Fibroblast of lung (primary cell): ENCODE data around the gene NDUFA6. TPM values are rescaled to one million over a fixed set of nuclear protein-coding genes. Genes with fewer than 3 reads are reported as not detected.

Experiments used
- DNase-seq, 2 donors: peaks; one replicate each; pipeline versions ENCODE4 v3.0.0 to v3.0.0-alpha.2; 2010; ENCODE audit warnings: low read depth in 2 of 2
- H2AFZ ChIP-seq: 2 replicates; pipeline ENCODE4 v1.5.1; 2012; ENCODE audit warnings: low read length, control low read depth, inconsistent platforms
- H3K27ac ChIP-seq: 2 replicates; pipeline ENCODE4 v1.5.1; 2011; ENCODE audit warnings: low read length, control low read depth; ENCODE audit not compliant: insufficient read depth
- H3K27me3 ChIP-seq: 2 replicates; pipeline ENCODE4 v1.5.1; 2011; ENCODE audit warnings: mild to moderate bottlenecking, low read length; ENCODE audit not compliant: control insufficient read depth, insufficient read depth
- H3K36me3 ChIP-seq: 2 replicates; pipeline ENCODE4 v1.5.1; 2011; ENCODE audit warnings: low read length; ENCODE audit not compliant: control insufficient read depth, insufficient read depth
- H3K4me1 ChIP-seq: 2 replicates; pipeline ENCODE4 v1.5.1; 2011; ENCODE audit warnings: low read length; ENCODE audit not compliant: control insufficient read depth, insufficient read depth; ENCODE audit errors: extremely low read depth
- H3K4me2 ChIP-seq: 2 replicates; pipeline ENCODE4 v1.5.1; 2011; ENCODE audit warnings: low read length, control low read depth; ENCODE audit not compliant: insufficient read depth; ENCODE audit errors: extremely low read depth
- H3K4me3 ChIP-seq, 4 experiments: fragments of 200-600 bp in 1 of 4; sonication (generic) in 1 of 4; replicated peaks in 1 of 4; 2 replicates each; pipeline ENCODE4 v1.5.1; 2011 to 2016; ENCODE audit warnings: low read length in 4 of 4, low read depth in 3 of 4, mild to moderate bottlenecking in 3 of 4, control low read depth in 2 of 4, inconsistent platforms in 1 of 4, mixed read lengths in 1 of 4; ENCODE audit not compliant: insufficient read depth in 1 of 4; ENCODE audit errors: control extremely low read depth in 1 of 4
- H3K79me2 ChIP-seq: 2 replicates; pipeline ENCODE4 v1.5.1; 2012; ENCODE audit warnings: mild to moderate bottlenecking, low read length, inconsistent platforms; ENCODE audit not compliant: control insufficient read depth, insufficient read depth
- H3K9ac ChIP-seq: 2 replicates; pipeline ENCODE4 v1.5.1; 2011; ENCODE audit warnings: mild to moderate bottlenecking, low read length, control low read depth; ENCODE audit not compliant: insufficient read depth
- H3K9me3 ChIP-seq: 2 replicates; pipeline ENCODE4 v1.5.1; 2012; ENCODE audit warnings: low read depth, low read length; ENCODE audit not compliant: control insufficient read depth, insufficient read depth
- H4K20me1 ChIP-seq: 2 replicates; pipeline ENCODE4 v1.5.1; 2011; ENCODE audit warnings: low read length; ENCODE audit not compliant: control insufficient read depth, insufficient read depth; ENCODE audit errors: extremely low read depth
- CTCF ChIP-seq, 2 donors: IDR thresholded peaks in 1 of 2; conservative IDR thresholded peaks in 1 of 2; 1 replicate in 1 of 2; 2 replicates in 1 of 2; pipeline ENCODE4 v1.5.1; 2011 to 2012; ENCODE audit warnings: low read length in 2 of 2, control low read depth in 1 of 2, inconsistent platforms in 1 of 2, low read depth in 1 of 2, mild to moderate bottlenecking in 1 of 2
- EZH2 ChIP-seq: IDR thresholded peaks from 2 replicates; pipeline ENCODE4 v1.5.1; 2012; ENCODE audit warnings: low read length, control low read depth, mild to moderate bottlenecking; ENCODE audit errors: missing control alignments
- polyA plus RNA-seq, 2 donors: library from polyadenylated mRNA; depleted of rRNA in 1 of 2; stranded (reverse) in 1 of 2; unstranded in 1 of 2; fragments of >200 nt; gene quantifications; 2 replicates each; pipeline ENCODE4 v1.2.1, GENCODE V29; 2011 to 2012; ENCODE audit warnings: missing spikeins in 1 of 2
- total RNA-seq: library from RNA; depleted of rRNA; stranded (reverse); fragments of >200 nt; gene quantifications from 2 replicates; pipeline ENCODE4 v1.2.1, GENCODE V29; 2014

NDUFA6 gene
- total and polyA plus RNA-seq, 2 donors (not counting 1 experiment from before 2014, with no cell fraction given), result 68.5 to 87.8 TPM

DNA sequence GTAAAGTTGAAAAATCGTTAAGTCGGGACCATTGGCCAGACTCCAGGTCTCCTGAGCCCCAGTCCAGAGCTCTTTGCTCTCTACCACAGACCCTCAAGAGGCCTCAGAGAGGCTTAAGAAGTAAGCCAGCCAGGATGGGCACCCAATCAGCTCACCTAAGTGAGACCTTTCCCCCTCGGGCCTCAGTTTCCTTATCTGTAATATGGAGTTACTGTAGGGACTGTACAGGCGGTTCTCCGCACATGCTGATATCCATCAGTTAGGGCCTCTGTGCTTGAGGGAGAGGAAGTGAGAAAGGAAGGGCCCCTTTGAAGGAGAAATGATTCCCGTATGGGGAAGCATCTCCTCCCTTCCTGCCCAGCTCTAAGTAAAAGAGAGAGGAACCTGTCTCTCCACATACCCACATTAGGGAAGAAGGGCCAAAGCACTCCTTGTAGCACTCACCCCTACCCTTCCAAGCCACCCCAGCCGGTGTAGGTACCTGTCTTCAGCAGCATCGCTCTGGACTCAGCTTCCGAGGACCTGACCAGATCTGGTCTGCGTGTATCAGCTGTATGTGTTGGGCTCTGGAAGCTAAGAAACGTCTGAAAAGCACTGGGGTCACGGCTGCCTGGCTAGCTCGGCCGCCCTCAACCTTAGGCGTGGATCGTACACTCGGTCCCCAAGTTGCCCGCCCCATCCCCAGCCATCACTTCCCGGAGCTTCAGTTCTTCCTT is 20.6 kb downstream of the NDUFA6 start:
- Histone ChIP-seq H3K27ac (peak overlapping the region; percentile 76), H3K27me3 (no peaks in the 10 kb centered on the region), H3K4me1 (peaks cover 8% of the 10 kb centered on the region)

GRCh38 chr22:42068291-42068690 is 22.3 kb downstream of the NDUFA6 start:
- no peaks in the 10 kb centered on the region for H4K20me1 ChIP-seq
- H3K27me3 ChIP-seq, result no peaks in the 10 kb centered on the region
- no peaks in the 10 kb centered on the region for H3K9me3 ChIP-seq
- H3K27ac ChIP-seq, result no peak overlapping the region
- TF ChIP-seq EZH2 (no peak), CTCF (conservative IDR thresholded peaks at IDR 0.05 in 1 of 2, IDR thresholded peaks at IDR 0.05 in 1 of 2; ENCODE audit: low read depth in 1 of 2, low read length in 2 of 2) (no peak)
- no peak for DNase-seq
- no peak overlapping the region for H3K9ac ChIP-seq
- no peaks in the 10 kb centered on the region for H3K79me2 ChIP-seq
- peaks cover 5% of the 10 kb centered on the region for H3K4me1 ChIP-seq
- H3K4me3 ChIP-seq, result no peak overlapping the region
- H3K4me2 ChIP-seq, result no peak overlapping the region
- peaks cover 6% of the 10 kb centered on the region for H3K36me3 ChIP-seq
- H2AFZ ChIP-seq, result no peak overlapping the region

More for the DNA sequence above, 20.6 kb downstream of the NDUFA6 start:
- Histone ChIP-seq H2AFZ (peak overlapping the region; percentile 86), H4K20me1 (no peaks in the 10 kb centered on the region), H3K4me3 (peak overlapping the region; percentile 69 to 79 (median 76)), H3K4me2 (peak overlapping the region; percentile 100), H3K36me3 (peaks cover 6% of the 10 kb centered on the region), H3K79me2 (no peaks in the 10 kb centered on the region), H3K9ac (peak overlapping the region; percentile 68), H3K9me3 (no peaks in the 10 kb centered on the region)
- TF ChIP-seq CTCF (conservative IDR thresholded peaks at IDR 0.05 in 1 of 2, IDR thresholded peaks at IDR 0.05 in 1 of 2; ENCODE audit: low read depth in 1 of 2, low read length in 2 of 2), result no peak
- TF ChIP-seq EZH2, result no peak
- DNase-seq, result no peak

GRCh38 chr22:42067671-42068251 is 22.8 kb downstream of the NDUFA6 start:
- Histone ChIP-seq H3K4me3 (no peak overlapping the region), H3K27ac (no peak overlapping the region), H3K27me3 (no peaks in the 10 kb centered on the region), H3K4me1 (peaks cover 5% of the 10 kb centered on the region), H3K9ac (no peak overlapping the region), H3K79me2 (no peaks in the 10 kb centered on the region), H3K36me3 (peaks cover 6% of the 10 kb centered on the region), H2AFZ (no peak overlapping the region), H3K4me2 (no peak overlapping the region), H3K9me3 (no peaks in the 10 kb centered on the region), H4K20me1 (no peaks in the 10 kb centered on the region)
- no peak for DNase-seq
- TF ChIP-seq EZH2, result no peak
- no peak for TF ChIP-seq CTCF (conservative IDR thresholded peaks at IDR 0.05 in 1 of 2, IDR thresholded peaks at IDR 0.05 in 1 of 2; ENCODE audit: low read depth in 1 of 2, low read length in 2 of 2)
